SU-DHL-6 (cell line): Measurements from ENCODE around the gene LPIN3.

Experiments used
- H2AFZ ChIP-seq: fragments of 200-600 bp; sonication (generic); 2 replicates; pipeline ENCODE4 v1.6.1; 2014; ENCODE audit warnings: low read depth, mild to moderate bottlenecking, moderate library complexity, mixed read lengths, antibody characterized with exemption, low read length; ENCODE audit not compliant: severe bottlenecking
- H3F3A ChIP-seq: fragments of 200-600 bp; shearing (Covaris generic); 2 replicates; pipeline ENCODE4 v1.6.0; 2016; ENCODE audit warnings: antibody characterized with exemption, mild to moderate bottlenecking; ENCODE audit not compliant: insufficient read depth
- H3K27ac ChIP-seq: fragments of 200-600 bp; sonication (generic); 2 replicates; pipeline ENCODE4 v1.5.1; 2016; ENCODE audit warnings: low read depth, mild to moderate bottlenecking, low read length, moderate library complexity, mixed read lengths
- H3K27me3 ChIP-seq: fragments of 200-600 bp; sonication (generic), shearing (Covaris generic); 2 replicates; pipeline ENCODE4 v1.6.0; 2014; ENCODE audit warnings: mild to moderate bottlenecking, low read length
- H3K36me3 ChIP-seq: fragments of 200-600 bp; sonication (generic); 2 replicates; pipeline ENCODE4 v1.6.1; 2014; ENCODE audit warnings: mild to moderate bottlenecking, low read length, mixed read lengths
- H3K4me2 ChIP-seq: fragments of 300-600, 200-600 bp; shearing (Covaris generic), sonication (generic); 2 replicates; pipeline ENCODE4 v1.6.0; 2014; ENCODE audit warnings: low read length, low read depth, mild to moderate bottlenecking; ENCODE audit not compliant: poor library complexity, severe bottlenecking
- H3K4me3 ChIP-seq: fragments of 200-600 bp; sonication (generic); 2 replicates; pipeline ENCODE4 v1.5.1; 2014; ENCODE audit warnings: antibody characterized with exemption, low read length, mild to moderate bottlenecking, mixed read lengths; ENCODE audit not compliant: insufficient read depth, poor library complexity, severe bottlenecking
- H3K79me2 ChIP-seq: fragments of 200-600 bp; sonication (generic); 2 replicates; pipeline ENCODE4 v1.6.1; 2014; ENCODE audit warnings: mild to moderate bottlenecking, low read length, moderate library complexity; ENCODE audit not compliant: insufficient read depth
- H3K9ac ChIP-seq: fragments of 200-600 bp; sonication (generic); 2 replicates; pipeline ENCODE4 v1.7.0; 2014; ENCODE audit warnings: mild to moderate bottlenecking, low read length
- H3K9me2 ChIP-seq: fragments of 200-600 bp; sonication (generic); replicated peaks from 2 replicates; pipeline ENCODE4 v1.6.1; 2014; ENCODE audit warnings: low read length; ENCODE audit not compliant: insufficient read depth
- H3K9me3 ChIP-seq: fragments of 200-600 bp; sonication (generic); 2 replicates; pipeline ENCODE4 v1.6.1; 2014; ENCODE audit warnings: low read length, mixed read lengths; ENCODE audit not compliant: insufficient read depth
- H4K20me1 ChIP-seq: fragments of 200-600 bp; sonication (generic); 2 replicates; pipeline ENCODE4 v1.6.1; 2014; ENCODE audit warnings: low read depth, mild to moderate bottlenecking, antibody characterized with exemption, low read length, moderate library complexity, mixed read lengths
- CTCF ChIP-seq: fragments of 200-600 bp; sonication (generic); IDR thresholded peaks from one replicate; pipeline ENCODE4 v1.5.1; 2017; ENCODE audit warnings: antibody characterized with exemption, mild to moderate bottlenecking, low read length, moderate library complexity; ENCODE audit not compliant: insufficient read depth, poor library complexity, severe bottlenecking
- EZH2phosphoT487 ChIP-seq: fragments of 200-600 bp; sonication (generic), shearing (Covaris generic); conservative IDR thresholded peaks from 2 replicates; pipeline ENCODE4 v1.6.1; 2018; ENCODE audit warnings: mild to moderate bottlenecking, antibody characterized with exemption, low read length, moderate library complexity, mixed read lengths

Gene LPIN3

GRCh38 chr20:41344938-41345728 lies 4.5 kb downstream of the LPIN3 start:
- Histone ChIP-seq H3K27ac (no peak overlapping the region), H3K9ac (no peak overlapping the region), H3K27me3 (no peaks in the 10 kb centered on the region), H2AFZ (no peak overlapping the region), H4K20me1 (no peaks in the 10 kb centered on the region), H3K79me2 (no peaks in the 10 kb centered on the region), H3K4me2 (no peak overlapping the region), H3F3A (no peaks in the 10 kb centered on the region), H3K9me2 (no peaks in the 10 kb centered on the region), H3K9me3 (no peaks in the 10 kb centered on the region), H3K36me3 (no peaks in the 10 kb centered on the region), H3K4me3 (no peak overlapping the region)
- TF ChIP-seq EZH2phosphoT487 (no peak), CTCF (no peak)

- no peaks in the 10 kb centered on the region for H3K79me2 ChIP-seq
- no peaks in the 10 kb centered on the region for H3K27me3 ChIP-seq
- no peak overlapping the region for H3K4me3 ChIP-seq
- H3K27ac ChIP-seq = no peak overlapping the region
- H3K9me2 ChIP-seq = no peaks in the 10 kb centered on the region
- H4K20me1 ChIP-seq = no peaks in the 10 kb centered on the region
- H3K36me3 ChIP-seq = no peaks in the 10 kb centered on the region
- TF ChIP-seq EZH2phosphoT487 (no peak), CTCF (no peak)
- no peak overlapping the region for H2AFZ ChIP-seq
- H3F3A ChIP-seq = no peaks in the 10 kb centered on the region
- H3K9me3 ChIP-seq = no peaks in the 10 kb centered on the region
- H3K9ac ChIP-seq = no peak overlapping the region
- H3K4me2 ChIP-seq = no peak overlapping the region
Measured at GRCh38 chr20:41345729-41346067, 5.1 kb downstream of the LPIN3 start.

GRCh38 chr20:41347523-41348429 lies 7.2 kb downstream of the LPIN3 start:
- Histone ChIP-seq H2AFZ (no peak overlapping the region), H3K4me3 (no peak overlapping the region), H4K20me1 (no peaks in the 10 kb centered on the region), H3K9me2 (no peaks in the 10 kb centered on the region), H3F3A (no peaks in the 10 kb centered on the region), H3K9ac (no peak overlapping the region), H3K4me2 (no peak overlapping the region), H3K27ac (no peak overlapping the region), H3K79me2 (no peaks in the 10 kb centered on the region), H3K36me3 (no peaks in the 10 kb centered on the region), H3K27me3 (no peaks in the 10 kb centered on the region), H3K9me3 (no peaks in the 10 kb centered on the region)
- TF ChIP-seq EZH2phosphoT487 (no peak), CTCF (no peak)
